Liver (tissue), 9 donors: ENCODE measurements around the gene DCDC1. TPM values are rescaled to one million over a fixed set of nuclear protein-coding genes. Genes with fewer than 3 reads are reported as not detected.

Source experiments
- DNase-seq: peaks from one replicate; pipeline ENCODE4 v3.0.0-alpha.2; 2017; ENCODE audit warnings: low spot score
- H3K27ac ChIP-seq, 2 donors: one replicate each; pipeline ENCODE4 v1.7.0; 2013; ENCODE audit warnings: inconsistent platforms in 2 of 2, low read length in 2 of 2, control low read depth in 1 of 2, low read depth in 1 of 2, mild to moderate bottlenecking in 1 of 2
- H3K27me3 ChIP-seq, 4 donors: one replicate each; pipeline versions ENCODE4 v1.6.1 to v1.7.0; 2013; ENCODE audit warnings: low read length in 3 of 4, inconsistent platforms in 1 of 4, mild to moderate bottlenecking in 1 of 4, moderate library complexity in 1 of 4; ENCODE audit not compliant: control insufficient read depth in 4 of 4, insufficient read depth in 4 of 4
- H3K36me3 ChIP-seq, 4 donors: one replicate each; pipeline versions ENCODE4 v1.6.1 to v1.7.0; 2013; ENCODE audit warnings: low read length in 3 of 4, mild to moderate bottlenecking in 3 of 4, low read depth in 1 of 4, moderate library complexity in 1 of 4; ENCODE audit not compliant: control insufficient read depth in 4 of 4, insufficient read depth in 3 of 4
- H3K4me1 ChIP-seq, 4 donors: one replicate each; pipeline versions ENCODE4 v1.6.1 to v1.7.0; 2013; ENCODE audit warnings: low read length in 3 of 4, mild to moderate bottlenecking in 3 of 4, moderate library complexity in 1 of 4; ENCODE audit not compliant: control insufficient read depth in 4 of 4, insufficient read depth in 4 of 4
- H3K4me3 ChIP-seq, 3 donors: one replicate each; pipeline versions ENCODE4 v1.6.1 to v1.7.0; 2013; ENCODE audit warnings: low read length in 3 of 3, control low read depth in 1 of 3, low read depth in 1 of 3, mild to moderate bottlenecking in 1 of 3
- H3K9ac ChIP-seq, 2 donors: one replicate each; pipeline ENCODE4 v1.7.0; 2013; ENCODE audit warnings: low read length in 2 of 2, mild to moderate bottlenecking in 2 of 2, moderate library complexity in 2 of 2, control low read depth in 1 of 2, low read depth in 1 of 2
- H3K9me3 ChIP-seq, 4 donors: one replicate each; pipeline versions ENCODE4 v1.6.1 to v1.7.0; 2013; ENCODE audit warnings: low read length in 3 of 4; ENCODE audit not compliant: control insufficient read depth in 4 of 4
- CTCF ChIP-seq: fragments of 150-350 bp; IDR thresholded peaks from 2 replicates; pipeline ENCODE4 v1.5.1; 2017; ENCODE audit warnings: improper control_type of control experiment, low read depth, low read length; ENCODE audit not compliant: missing input control
- EGR1 ChIP-seq, 2 donors: IDR thresholded peaks; 2 replicates each; pipeline ENCODE4 v1.6.1; 2016 to 2018; ENCODE audit warnings: antibody characterized with exemption in 2 of 2, low read depth in 2 of 2
- FOXA1 ChIP-seq: IDR thresholded peaks from 2 replicates; pipeline ENCODE4 v1.6.1; 2016; ENCODE audit warnings: antibody characterized with exemption
- FOXA2 ChIP-seq: IDR thresholded peaks from 2 replicates; pipeline ENCODE4 v1.6.1; 2016; ENCODE audit warnings: antibody characterized with exemption
- GABPA ChIP-seq, 2 donors: IDR thresholded peaks in 1 of 2; conservative IDR thresholded peaks in 1 of 2; 2 replicates each; pipeline ENCODE4 v1.6.1; 2016; ENCODE audit warnings: antibody characterized with exemption in 2 of 2, mild to moderate bottlenecking in 1 of 2, moderate library complexity in 1 of 2
- HNF4A ChIP-seq, 2 donors: conservative IDR thresholded peaks; 2 replicates each; pipeline ENCODE4 v1.6.1; 2016; ENCODE audit warnings: antibody characterized with exemption in 2 of 2, mild to moderate bottlenecking in 2 of 2
- HNF4G ChIP-seq: IDR thresholded peaks from 2 replicates; pipeline ENCODE4 v1.6.1; 2016; ENCODE audit warnings: antibody characterized with exemption
- JUND ChIP-seq, 2 donors: IDR thresholded peaks; 2 replicates each; pipeline ENCODE4 v1.6.1; 2016; ENCODE audit warnings: antibody characterized with exemption in 2 of 2
- NR2F2 ChIP-seq: IDR thresholded peaks from 2 replicates; pipeline ENCODE4 v1.6.1; 2016; ENCODE audit warnings: antibody characterized with exemption
- RAD21 ChIP-seq, 2 donors: IDR thresholded peaks; 2 replicates each; pipeline ENCODE4 v1.6.1; 2016; ENCODE audit warnings: antibody characterized with exemption in 2 of 2, mild to moderate bottlenecking in 2 of 2
- SP1 ChIP-seq: IDR thresholded peaks from 2 replicates; pipeline ENCODE4 v1.6.1; 2018; ENCODE audit warnings: antibody characterized with exemption, mild to moderate bottlenecking
- TAF1 ChIP-seq: conservative IDR thresholded peaks from 2 replicates; pipeline ENCODE4 v1.6.1; 2016; ENCODE audit warnings: antibody characterized with exemption, mild to moderate bottlenecking
- YY1 ChIP-seq: IDR thresholded peaks from 2 replicates; pipeline ENCODE4 v1.6.1; 2016; ENCODE audit warnings: antibody characterized with exemption, mild to moderate bottlenecking
- ZBTB33 ChIP-seq: IDR thresholded peaks from 2 replicates; pipeline ENCODE4 v1.6.1; 2016; ENCODE audit warnings: antibody characterized with exemption
- WGBS: extraction: QIAGEN DNeasy Blood & Tissue Kit; methylation state at CpG from one replicate; pipeline ENCODE4 v1.1.7; 2013; 5-methylcytosine and 5-hydroxymethylcytosine counted together
- polyA plus RNA-seq, 2 donors: library from polyadenylated mRNA; stranded (reverse) in 1 of 2; unstranded in 1 of 2; fragments of 200-250 nt in 1 of 2; fragments of >200 nt in 1 of 2; fragmentation: Nextera tagmentation in 1 of 2; extraction: Ambion mirVana in 1 of 2; gene quantifications; one replicate each; pipeline versions ENCODE4 v1.2.1 to v1.2.3, GENCODE V29; 2013 to 2015
- total RNA-seq, 2 donors: library from RNA; depleted of rRNA; stranded (reverse); fragments of >200 nt; gene quantifications; one replicate each; pipeline ENCODE4 v1.2.3, GENCODE V29; 2014
- TF ChIP-seq, protein P1 (sequence below): IDR thresholded peaks from 2 replicates; pipeline ENCODE4 v1.6.1; 2016; ENCODE audit warnings: antibody characterized with exemption
- TF ChIP-seq, protein P2 (sequence below): IDR thresholded peaks from 2 replicates; pipeline ENCODE4 v1.6.1; 2016; ENCODE audit warnings: antibody characterized with exemption, mild to moderate bottlenecking
- TF ChIP-seq, protein P3 (sequence below): IDR thresholded peaks from 2 replicates; pipeline ENCODE4 v1.6.1; 2016; ENCODE audit warnings: antibody characterized with exemption
- donor health status: healthy.
- donor health status: healthy.
- donor health status: healthy.
- donor health status: healthy.
- donor health status: healthy.

The DCDC1 gene
- total and polyA plus RNA-seq, 4 donors: 0.38 to 3.5 (median 2.0) TPM

- peaks cover 0 to 9% (median 5%) of the 10 kb centered on the region in 4 donors for H3K4me1 ChIP-seq
- no peak overlapping the region for H3K4me3 ChIP-seq
- H3K27ac ChIP-seq: no peak overlapping the region
- DNase-seq: no peak
- no peaks in the 10 kb centered on the region for H3K9me3 ChIP-seq
- no peak for TF ChIP-seq NR2F2
- no peak for TF ChIP-seq TAF1
- TF ChIP-seq JUND (IDR thresholded peaks at IDR 0.05): no peak
- TF ChIP-seq HNF4A (conservative IDR thresholded peaks at IDR 0.05): no peak
- no peak for TF ChIP-seq YY1
- no peak for TF ChIP-seq FOXA2
- no peak for TF ChIP-seq ZBTB33
- TF ChIP-seq, protein P1, sequence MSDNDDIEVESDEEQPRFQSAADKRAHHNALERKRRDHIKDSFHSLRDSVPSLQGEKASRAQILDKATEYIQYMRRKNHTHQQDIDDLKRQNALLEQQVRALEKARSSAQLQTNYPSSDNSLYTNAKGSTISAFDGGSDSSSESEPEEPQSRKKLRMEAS: no peak
- TF ChIP-seq SP1: no peak
- TF ChIP-seq GABPA (IDR thresholded peaks at IDR 0.05 in 1 of 2, conservative IDR thresholded peaks at IDR 0.05 in 1 of 2): no peak
- no peak for TF ChIP-seq RAD21 (IDR thresholded peaks at IDR 0.05)
- TF ChIP-seq FOXA1: no peak
- TF ChIP-seq HNF4G: no peak
- TF ChIP-seq, protein P2, sequence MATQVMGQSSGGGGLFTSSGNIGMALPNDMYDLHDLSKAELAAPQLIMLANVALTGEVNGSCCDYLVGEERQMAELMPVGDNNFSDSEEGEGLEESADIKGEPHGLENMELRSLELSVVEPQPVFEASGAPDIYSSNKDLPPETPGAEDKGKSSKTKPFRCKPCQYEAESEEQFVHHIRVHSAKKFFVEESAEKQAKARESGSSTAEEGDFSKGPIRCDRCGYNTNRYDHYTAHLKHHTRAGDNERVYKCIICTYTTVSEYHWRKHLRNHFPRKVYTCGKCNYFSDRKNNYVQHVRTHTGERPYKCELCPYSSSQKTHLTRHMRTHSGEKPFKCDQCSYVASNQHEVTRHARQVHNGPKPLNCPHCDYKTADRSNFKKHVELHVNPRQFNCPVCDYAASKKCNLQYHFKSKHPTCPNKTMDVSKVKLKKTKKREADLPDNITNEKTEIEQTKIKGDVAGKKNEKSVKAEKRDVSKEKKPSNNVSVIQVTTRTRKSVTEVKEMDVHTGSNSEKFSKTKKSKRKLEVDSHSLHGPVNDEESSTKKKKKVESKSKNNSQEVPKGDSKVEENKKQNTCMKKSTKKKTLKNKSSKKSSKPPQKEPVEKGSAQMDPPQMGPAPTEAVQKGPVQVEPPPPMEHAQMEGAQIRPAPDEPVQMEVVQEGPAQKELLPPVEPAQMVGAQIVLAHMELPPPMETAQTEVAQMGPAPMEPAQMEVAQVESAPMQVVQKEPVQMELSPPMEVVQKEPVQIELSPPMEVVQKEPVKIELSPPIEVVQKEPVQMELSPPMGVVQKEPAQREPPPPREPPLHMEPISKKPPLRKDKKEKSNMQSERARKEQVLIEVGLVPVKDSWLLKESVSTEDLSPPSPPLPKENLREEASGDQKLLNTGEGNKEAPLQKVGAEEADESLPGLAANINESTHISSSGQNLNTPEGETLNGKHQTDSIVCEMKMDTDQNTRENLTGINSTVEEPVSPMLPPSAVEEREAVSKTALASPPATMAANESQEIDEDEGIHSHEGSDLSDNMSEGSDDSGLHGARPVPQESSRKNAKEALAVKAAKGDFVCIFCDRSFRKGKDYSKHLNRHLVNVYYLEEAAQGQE: no peak
- no peak for TF ChIP-seq CTCF
- TF ChIP-seq, protein P3, sequence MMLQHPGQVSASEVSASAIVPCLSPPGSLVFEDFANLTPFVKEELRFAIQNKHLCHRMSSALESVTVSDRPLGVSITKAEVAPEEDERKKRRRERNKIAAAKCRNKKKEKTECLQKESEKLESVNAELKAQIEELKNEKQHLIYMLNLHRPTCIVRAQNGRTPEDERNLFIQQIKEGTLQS: no peak
- H3K9ac ChIP-seq: no peak overlapping the region
- H3K36me3 ChIP-seq: no peaks in the 10 kb centered on the region
- 81% methylated on average over 1 of the region's 1 CpG for WGBS
- no peaks in the 10 kb centered on the region for H3K27me3 ChIP-seq
Observed at GRCh38 chr11:30823119-30823518, 546.4 kb downstream of the DCDC1 start.

GRCh38 chr11:30821438-30821965 is 548.0 kb downstream of the DCDC1 start:
- Histone ChIP-seq H3K36me3 (no peaks in the 10 kb centered on the region), H3K4me1 (peaks cover 0 to 1% (median 0%) of the 10 kb centered on the region in 4 donors), H3K9ac (no peak overlapping the region), H3K27me3 (no peaks in the 10 kb centered on the region), H3K9me3 (no peaks in the 10 kb centered on the region), H3K27ac (no peak overlapping the region), H3K4me3 (no peak overlapping the region)
- WGBS: 92% methylated on average over 3 of the region's 3 CpGs
- DNase-seq: no peak
- TF ChIP-seq HNF4G (no peak), HNF4A (conservative IDR thresholded peaks at IDR 0.05) (no peak), RAD21 (IDR thresholded peaks at IDR 0.05) (no peak), GABPA (IDR thresholded peaks at IDR 0.05 in 1 of 2, conservative IDR thresholded peaks at IDR 0.05 in 1 of 2) (no peak), EGR1 (IDR thresholded peaks at IDR 0.05; ENCODE audit: low read depth in 2 of 2) (no peak), CTCF (no peak), TAF1 (no peak), FOXA1 (no peak), JUND (IDR thresholded peaks at IDR 0.05) (no peak), FOXA2 (no peak), YY1 (no peak)
- TF ChIP-seq, protein P2: no peak
- TF ChIP-seq, protein P1: no peak
